Measurements from ENCODE around the gene AGPAT4.

The AGPAT4 gene

DNA sequence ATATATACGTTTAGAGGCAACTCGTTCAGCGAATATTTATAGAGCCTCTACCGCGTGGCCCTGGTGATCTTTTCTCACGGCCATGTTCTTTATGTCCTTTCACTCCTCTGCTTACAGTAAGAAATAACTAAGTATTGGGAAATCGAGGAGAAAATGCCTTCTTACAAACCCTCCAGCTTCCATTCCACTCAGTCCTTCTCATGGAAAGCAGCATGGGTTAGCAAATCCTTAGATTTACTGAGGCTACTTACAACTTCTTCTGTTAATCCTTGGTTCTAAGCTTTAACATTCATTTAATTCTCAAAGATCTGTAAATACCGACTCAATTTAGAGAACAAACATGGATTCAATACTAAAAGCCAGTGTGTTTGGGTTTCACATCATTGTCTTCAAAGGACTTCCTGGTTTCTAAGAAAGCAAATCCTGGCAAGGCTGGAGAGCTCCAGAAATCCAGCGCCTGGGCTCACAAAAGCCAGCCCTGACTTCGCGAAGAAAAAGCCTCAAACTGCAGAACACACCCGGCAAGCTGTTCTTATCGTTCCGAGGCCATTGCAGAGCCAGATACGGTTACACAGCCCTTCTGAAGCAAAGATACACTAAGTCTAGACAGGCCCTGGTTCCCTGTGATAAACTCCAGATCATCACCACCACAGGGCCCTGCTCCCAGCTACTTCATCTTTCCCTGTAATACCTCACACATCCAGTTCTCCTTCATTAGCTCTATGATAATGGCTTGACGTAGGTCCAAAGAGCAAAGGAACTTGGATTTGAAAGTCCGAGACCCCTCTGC, 19.2 kb downstream of the AGPAT4 start:
- H3K27ac ChIP-seq (ENCODE audit: low read length) = no peak overlapping the region
- H3K4me2 ChIP-seq (ENCODE audit: low read depth, low read length) = no peak overlapping the region
- no peaks in the 10 kb centered on the region for H3K9me3 ChIP-seq (replicated peaks; ENCODE audit: insufficient read depth, low read length)
- no peak for DNase-seq
- H3K4me1 ChIP-seq (ENCODE audit: low read length) = no peaks in the 10 kb centered on the region
- H3K9ac ChIP-seq (ENCODE audit: low read length) = no peak overlapping the region
- no peaks in the 10 kb centered on the region for H3F3A ChIP-seq (ENCODE audit: insufficient read depth, low read length)
- no peak overlapping the region for H2AFZ ChIP-seq (ENCODE audit: low read length)
- H3K27me3 ChIP-seq (replicated peaks; ENCODE audit: insufficient read depth, low read length) = no peaks in the 10 kb centered on the region
- H3K36me3 ChIP-seq (replicated peaks; ENCODE audit: insufficient read depth, low read length) = no peaks in the 10 kb centered on the region
- no peaks in the 10 kb centered on the region for H3K79me2 ChIP-seq (ENCODE audit: low read length)
- TF ChIP-seq EZH2phosphoT487 (IDR thresholded peaks at IDR 0.05; ENCODE audit: low read length) (no peak), EZH2 (optimal IDR thresholded peaks at IDR 0.05; ENCODE audit: low read depth, low read length) (no peak)
- TF ChIP-seq, protein P1, sequence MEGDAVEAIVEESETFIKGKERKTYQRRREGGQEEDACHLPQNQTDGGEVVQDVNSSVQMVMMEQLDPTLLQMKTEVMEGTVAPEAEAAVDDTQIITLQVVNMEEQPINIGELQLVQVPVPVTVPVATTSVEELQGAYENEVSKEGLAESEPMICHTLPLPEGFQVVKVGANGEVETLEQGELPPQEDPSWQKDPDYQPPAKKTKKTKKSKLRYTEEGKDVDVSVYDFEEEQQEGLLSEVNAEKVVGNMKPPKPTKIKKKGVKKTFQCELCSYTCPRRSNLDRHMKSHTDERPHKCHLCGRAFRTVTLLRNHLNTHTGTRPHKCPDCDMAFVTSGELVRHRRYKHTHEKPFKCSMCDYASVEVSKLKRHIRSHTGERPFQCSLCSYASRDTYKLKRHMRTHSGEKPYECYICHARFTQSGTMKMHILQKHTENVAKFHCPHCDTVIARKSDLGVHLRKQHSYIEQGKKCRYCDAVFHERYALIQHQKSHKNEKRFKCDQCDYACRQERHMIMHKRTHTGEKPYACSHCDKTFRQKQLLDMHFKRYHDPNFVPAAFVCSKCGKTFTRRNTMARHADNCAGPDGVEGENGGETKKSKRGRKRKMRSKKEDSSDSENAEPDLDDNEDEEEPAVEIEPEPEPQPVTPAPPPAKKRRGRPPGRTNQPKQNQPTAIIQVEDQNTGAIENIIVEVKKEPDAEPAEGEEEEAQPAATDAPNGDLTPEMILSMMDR (IDR thresholded peaks at IDR 0.05; ENCODE audit: low read length) = no peak
- H3K4me3 ChIP-seq (ENCODE audit: low read length) = no peak overlapping the region
- no peaks in the 10 kb centered on the region for H3K9me2 ChIP-seq (replicated peaks; ENCODE audit: insufficient read depth, low read length)
- H4K20me1 ChIP-seq (ENCODE audit: insufficient read depth, low read length) = no peaks in the 10 kb centered on the region

DNA sequence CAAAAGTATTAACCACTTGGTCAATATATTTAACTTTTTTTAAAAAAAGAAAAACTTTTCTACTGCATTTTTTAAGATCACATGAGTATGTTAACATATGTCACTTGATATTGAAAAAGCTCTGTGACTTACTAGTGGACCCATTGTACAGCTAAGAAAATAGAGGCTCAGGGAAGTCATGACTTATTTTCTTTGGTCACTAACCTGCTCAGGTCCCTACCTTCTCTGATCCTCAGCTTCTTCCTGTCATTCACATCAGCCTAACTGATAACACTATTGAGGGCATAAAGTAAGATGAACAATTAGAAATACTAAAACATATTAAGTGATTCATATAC, 19.8 kb downstream of the AGPAT4 start:
- no peaks in the 10 kb centered on the region for H4K20me1 ChIP-seq (ENCODE audit: insufficient read depth, low read length)
- H3K27ac ChIP-seq (ENCODE audit: low read length) = no peak overlapping the region
- TF ChIP-seq, protein P1 (IDR thresholded peaks at IDR 0.05; ENCODE audit: low read length) = no peak
- TF ChIP-seq EZH2 (optimal IDR thresholded peaks at IDR 0.05; ENCODE audit: low read depth, low read length) (no peak), EZH2phosphoT487 (IDR thresholded peaks at IDR 0.05; ENCODE audit: low read length) (no peak)
- no peaks in the 10 kb centered on the region for H3K79me2 ChIP-seq (ENCODE audit: low read length)
- H3K4me1 ChIP-seq (ENCODE audit: low read length) = no peaks in the 10 kb centered on the region
- no peak overlapping the region for H3K4me3 ChIP-seq (ENCODE audit: low read length)
- H3K9ac ChIP-seq (ENCODE audit: low read length) = no peak overlapping the region
- DNase-seq = no peak
- H3K4me2 ChIP-seq (ENCODE audit: low read depth, low read length) = no peak overlapping the region
- H3K36me3 ChIP-seq (replicated peaks; ENCODE audit: insufficient read depth, low read length) = no peaks in the 10 kb centered on the region
- no peaks in the 10 kb centered on the region for H3K9me2 ChIP-seq (replicated peaks; ENCODE audit: insufficient read depth, low read length)
- no peaks in the 10 kb centered on the region for H3K9me3 ChIP-seq (replicated peaks; ENCODE audit: insufficient read depth, low read length)
- no peaks in the 10 kb centered on the region for H3F3A ChIP-seq (ENCODE audit: insufficient read depth, low read length)
- H2AFZ ChIP-seq (ENCODE audit: low read length) = no peak overlapping the region
- H3K27me3 ChIP-seq (replicated peaks; ENCODE audit: insufficient read depth, low read length) = no peaks in the 10 kb centered on the region

DNA sequence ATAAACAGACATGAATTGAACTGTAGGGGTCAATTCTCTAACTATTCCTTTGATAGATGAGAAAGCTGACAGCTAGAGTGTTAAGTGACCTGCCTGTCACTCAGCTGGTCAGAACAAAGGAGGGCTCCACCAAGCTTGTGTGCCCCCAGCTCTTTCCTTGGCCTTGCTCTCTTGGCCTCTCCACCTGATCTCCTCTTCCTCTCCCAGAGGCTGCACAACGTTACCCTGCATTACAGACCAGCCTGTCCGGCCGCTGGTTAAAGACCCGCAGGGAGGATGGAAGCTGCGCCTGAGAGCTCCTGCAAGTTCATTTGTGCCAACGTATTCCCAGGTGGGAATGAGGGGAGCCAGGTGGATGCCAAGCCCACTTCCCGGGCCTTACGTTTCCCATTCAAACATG, 22.5 kb downstream of the AGPAT4 start:
- Histone ChIP-seq H3K4me1 (ENCODE audit: low read length) (no peaks in the 10 kb centered on the region), H4K20me1 (ENCODE audit: insufficient read depth, low read length) (no peaks in the 10 kb centered on the region), H3K27ac (ENCODE audit: low read length) (no peak overlapping the region), H3K9me3 (replicated peaks; ENCODE audit: insufficient read depth, low read length) (no peaks in the 10 kb centered on the region), H3K27me3 (replicated peaks; ENCODE audit: insufficient read depth, low read length) (no peaks in the 10 kb centered on the region), H3K4me3 (ENCODE audit: low read length) (no peak overlapping the region), H2AFZ (ENCODE audit: low read length) (no peak overlapping the region), H3K79me2 (ENCODE audit: low read length) (no peaks in the 10 kb centered on the region), H3K9ac (ENCODE audit: low read length) (no peak overlapping the region), H3K4me2 (ENCODE audit: low read depth, low read length) (no peak overlapping the region), H3F3A (ENCODE audit: insufficient read depth, low read length) (no peaks in the 10 kb centered on the region), H3K9me2 (replicated peaks; ENCODE audit: insufficient read depth, low read length) (no peaks in the 10 kb centered on the region), H3K36me3 (replicated peaks; ENCODE audit: insufficient read depth, low read length) (no peaks in the 10 kb centered on the region)
- no peak for TF ChIP-seq EZH2phosphoT487 (IDR thresholded peaks at IDR 0.05; ENCODE audit: low read length)
- TF ChIP-seq EZH2 (optimal IDR thresholded peaks at IDR 0.05; ENCODE audit: low read depth, low read length) = no peak
- TF ChIP-seq, protein P1 (IDR thresholded peaks at IDR 0.05; ENCODE audit: low read length) = no peak
- no peak for DNase-seq
